ENCODE data around the gene ANXA9. TPM values are rescaled to one million over a fixed set of nuclear protein-coding genes. Genes with fewer than 3 reads are reported as not detected.

The ANXA9 gene
- total and polyA plus RNA-seq, 2 experiments from 2014 or later = 1.4 to 2.2 TPM

- no peak overlapping the region for H3K4me3 ChIP-seq
- no peaks in the 10 kb centered on the region for H3K9me3 Mint-ChIP-seq
- H3K27ac ChIP-seq (ENCODE audit: low read depth) = no peak overlapping the region
- H3K4me2 ChIP-seq = no peak overlapping the region
- peaks cover 28% of the 10 kb centered on the region for H3K4me1 Mint-ChIP-seq
- H3K36me3 ChIP-seq (ENCODE audit: insufficient read depth) = no peaks in the 10 kb centered on the region
- no peaks in the 10 kb centered on the region for H3K27me3 ChIP-seq (ENCODE audit: insufficient read depth)
- peaks cover 19% of the 10 kb centered on the region for H3K4me1 ChIP-seq (ENCODE audit: insufficient read depth)
- H3K4me3 Mint-ChIP-seq = no peak overlapping the region; the same call in 2 of the 3 replicates
- no peaks in the 10 kb centered on the region for H3K9me2 ChIP-seq (ENCODE audit: insufficient read depth)
- no peak overlapping the region for H3K27ac Mint-ChIP-seq
- H2AFZ ChIP-seq = no peak overlapping the region
- H3K79me2 ChIP-seq (replicated peaks; ENCODE audit: insufficient read depth) = no peaks in the 10 kb centered on the region
- H4K20me1 ChIP-seq (replicated peaks; ENCODE audit: insufficient read depth) = no peaks in the 10 kb centered on the region
- peaks cover 3% of the 10 kb centered on the region; the same call in 2 of the 3 replicates for H3K36me3 Mint-ChIP-seq (ENCODE audit: low read depth)
- peaks cover 27% of the 10 kb centered on the region for H3K27me3 Mint-ChIP-seq (ENCODE audit: insufficient read depth, low read depth, poor library complexity)
- ATAC-seq (no peak), DNase-seq (ENCODE audit: low spot score) (no peak)
- TF ChIP-seq POLR2AphosphoS5 (IDR thresholded peaks at IDR 0.05; ENCODE audit: low read depth) = no peak
- no peak for TF ChIP-seq STAT1 (IDR thresholded peaks at IDR 0.05; ENCODE audit: unreplicated experiment)
- no peak for TF ChIP-seq NANOG (IDR thresholded peaks at IDR 0.05; ENCODE audit: borderline replicate concordance)
- TF ChIP-seq CREB1 (CRISPR knock-in tag; IDR thresholded peaks at IDR 0.05; ENCODE audit: low read depth) = no peak
- TF ChIP-seq ZNF114 (CRISPR knock-in tag; IDR thresholded peaks at IDR 0.05) = no peak
- TF ChIP-seq REST (IDR thresholded peaks at IDR 0.05; ENCODE audit: unreplicated experiment) = no peak
- TF ChIP-seq JUNB (IDR thresholded peaks at IDR 0.05; ENCODE audit: unreplicated experiment) = no peak
- no peak for TF ChIP-seq ZNF462 (CRISPR knock-in tag; IDR thresholded peaks at IDR 0.05)
- TF ChIP-seq ZNF331 (CRISPR knock-in tag; IDR thresholded peaks at IDR 0.05; ENCODE audit: low read depth) = no peak
- TF ChIP-seq CTCF (conservative IDR thresholded peaks at IDR 0.05; ENCODE audit: low read depth in 2 of 2) = no peak
- TF ChIP-seq EZH2phosphoT487 (IDR thresholded peaks at IDR 0.05; ENCODE audit: unreplicated experiment) = no peak
- TF ChIP-seq EZH2 (IDR thresholded peaks at IDR 0.05; ENCODE audit: low read depth, unreplicated experiment) = no peak
- TF ChIP-seq ETS1 (IDR thresholded peaks at IDR 0.05) = no peak
- peaks cover 8% of the 10 kb centered on the region; the same call in 1 of the 2 replicates for H3F3A ChIP-seq (replicated peaks; ENCODE audit: low read depth)
Measured at GRCh38 chr1:151002611-151003010, 20.5 kb downstream of the ANXA9 start.
